ENCODE measurements around the gene PTPRN2. TPM values are rescaled to one million over a fixed set of nuclear protein-coding genes. Genes with fewer than 3 reads are reported as not detected.

Gene PTPRN2
- total and polyA plus RNA-seq, 2 donors from 2014 or later: 4.8 to 6.2 TPM

DNA sequence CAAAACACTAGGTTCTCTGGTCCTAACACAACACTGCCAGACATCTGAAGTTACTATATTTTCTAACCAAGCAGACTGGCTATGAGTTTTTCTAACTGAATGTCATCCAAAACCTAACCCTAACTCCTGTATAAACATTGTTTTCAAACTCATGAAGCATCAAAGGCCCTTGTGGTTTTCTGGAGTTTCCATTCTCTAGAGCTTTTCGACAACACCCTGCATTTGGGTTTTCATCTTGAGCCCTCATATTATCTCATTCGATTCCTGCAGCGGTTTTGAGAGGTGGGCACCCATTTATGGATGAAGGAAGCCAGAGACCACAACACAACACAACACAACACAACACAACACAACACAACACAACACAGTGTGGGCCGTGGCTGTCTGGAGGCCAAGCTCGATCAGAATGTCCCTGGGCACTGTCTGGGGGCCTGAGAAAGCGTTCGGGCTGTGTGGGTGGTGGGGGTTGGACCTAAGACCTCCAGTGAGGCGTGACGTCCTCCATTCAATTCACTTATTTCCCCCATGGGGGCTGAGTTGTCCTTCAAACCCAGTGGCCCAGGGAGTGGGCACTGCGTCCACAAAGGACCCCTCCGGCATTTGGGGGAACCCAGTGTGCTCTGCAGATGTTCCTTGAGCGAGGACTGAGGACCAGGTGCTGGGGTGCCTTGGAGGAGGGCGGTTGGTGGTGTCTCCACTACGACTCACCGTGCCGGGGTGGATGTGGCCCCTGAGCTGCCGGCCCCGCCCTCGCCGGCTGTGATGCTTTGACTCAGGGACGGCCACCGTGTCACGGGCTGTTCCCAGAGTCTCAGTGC, 760.4 kb downstream of the PTPRN2 start:
- Histone ChIP-seq H3K4me3 (ENCODE audit: low read length in 3 of 3) (no peak overlapping the region), H3K9me3 (ENCODE audit: control insufficient read depth in 2 of 3, insufficient read depth in 1 of 3, low read length in 3 of 3) (no peaks in the 10 kb centered on the region), H3K27me3 (ENCODE audit: control insufficient read depth, insufficient read depth, low read length) (no peaks in the 10 kb centered on the region), H3K9ac (ENCODE audit: low read length in 3 of 3) (no peak overlapping the region), H3K36me3 (ENCODE audit: control insufficient read depth in 2 of 3, insufficient read depth in 3 of 3, low read length in 3 of 3) (no peaks in the 10 kb centered on the region), H3K27ac (ENCODE audit: low read depth in 2 of 2, low read length in 2 of 2) (no peak overlapping the region), H3K4me1 (ENCODE audit: control insufficient read depth in 2 of 3, insufficient read depth in 2 of 3, low read depth in 1 of 3, low read length in 3 of 3) (no peaks in the 10 kb centered on the region)
- intact Hi-C loops (cut with DNase I): no loop called here
- TF ChIP-seq, protein P1, sequence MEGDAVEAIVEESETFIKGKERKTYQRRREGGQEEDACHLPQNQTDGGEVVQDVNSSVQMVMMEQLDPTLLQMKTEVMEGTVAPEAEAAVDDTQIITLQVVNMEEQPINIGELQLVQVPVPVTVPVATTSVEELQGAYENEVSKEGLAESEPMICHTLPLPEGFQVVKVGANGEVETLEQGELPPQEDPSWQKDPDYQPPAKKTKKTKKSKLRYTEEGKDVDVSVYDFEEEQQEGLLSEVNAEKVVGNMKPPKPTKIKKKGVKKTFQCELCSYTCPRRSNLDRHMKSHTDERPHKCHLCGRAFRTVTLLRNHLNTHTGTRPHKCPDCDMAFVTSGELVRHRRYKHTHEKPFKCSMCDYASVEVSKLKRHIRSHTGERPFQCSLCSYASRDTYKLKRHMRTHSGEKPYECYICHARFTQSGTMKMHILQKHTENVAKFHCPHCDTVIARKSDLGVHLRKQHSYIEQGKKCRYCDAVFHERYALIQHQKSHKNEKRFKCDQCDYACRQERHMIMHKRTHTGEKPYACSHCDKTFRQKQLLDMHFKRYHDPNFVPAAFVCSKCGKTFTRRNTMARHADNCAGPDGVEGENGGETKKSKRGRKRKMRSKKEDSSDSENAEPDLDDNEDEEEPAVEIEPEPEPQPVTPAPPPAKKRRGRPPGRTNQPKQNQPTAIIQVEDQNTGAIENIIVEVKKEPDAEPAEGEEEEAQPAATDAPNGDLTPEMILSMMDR (IDR thresholded peaks at IDR 0.05; ENCODE audit: borderline replicate concordance, extremely low read depth, insufficient read depth): no peak
- DNase-seq: peak in 1 of 5 donors; percentile 29
- no peak for FAIRE-seq

DNA sequence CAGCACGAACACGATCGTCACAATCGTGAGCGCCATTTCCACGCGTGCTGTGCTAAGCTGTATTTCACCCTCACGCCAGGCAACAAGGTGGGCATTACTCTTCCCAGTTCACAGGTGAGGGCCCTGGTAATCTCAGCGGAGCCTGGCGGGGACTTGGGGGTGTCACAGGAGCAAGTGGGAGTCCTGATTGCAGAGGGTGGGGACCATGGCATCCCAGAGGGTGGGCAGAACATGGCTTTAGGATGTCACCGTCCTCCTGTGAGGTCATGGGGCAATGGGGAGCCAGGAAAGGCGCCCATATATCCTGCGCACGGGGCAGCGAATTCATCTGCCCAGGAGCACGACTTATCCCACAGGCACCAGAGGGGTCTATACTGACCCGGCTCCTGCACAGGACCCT, 761.1 kb downstream of the PTPRN2 start:
- Histone ChIP-seq H3K27me3 (ENCODE audit: control insufficient read depth, insufficient read depth, low read length) (no peaks in the 10 kb centered on the region), H3K27ac (ENCODE audit: low read depth in 2 of 2, low read length in 2 of 2) (no peak overlapping the region), H3K4me3 (ENCODE audit: low read length in 3 of 3) (no peak overlapping the region), H3K4me1 (ENCODE audit: control insufficient read depth in 2 of 3, insufficient read depth in 2 of 3, low read depth in 1 of 3, low read length in 3 of 3) (no peaks in the 10 kb centered on the region), H3K9ac (ENCODE audit: low read length in 3 of 3) (no peak overlapping the region), H3K9me3 (ENCODE audit: control insufficient read depth in 2 of 3, insufficient read depth in 1 of 3, low read length in 3 of 3) (no peaks in the 10 kb centered on the region), H3K36me3 (ENCODE audit: control insufficient read depth in 2 of 3, insufficient read depth in 3 of 3, low read length in 3 of 3) (no peaks in the 10 kb centered on the region)
- FAIRE-seq (no peak), DNase-seq (peak in 1 of 5 donors; percentile 41)
- TF ChIP-seq, protein P1 (IDR thresholded peaks at IDR 0.05; ENCODE audit: borderline replicate concordance, extremely low read depth, insufficient read depth): no peak
- intact Hi-C loops (cut with DNase I): no loop called here

DNA sequence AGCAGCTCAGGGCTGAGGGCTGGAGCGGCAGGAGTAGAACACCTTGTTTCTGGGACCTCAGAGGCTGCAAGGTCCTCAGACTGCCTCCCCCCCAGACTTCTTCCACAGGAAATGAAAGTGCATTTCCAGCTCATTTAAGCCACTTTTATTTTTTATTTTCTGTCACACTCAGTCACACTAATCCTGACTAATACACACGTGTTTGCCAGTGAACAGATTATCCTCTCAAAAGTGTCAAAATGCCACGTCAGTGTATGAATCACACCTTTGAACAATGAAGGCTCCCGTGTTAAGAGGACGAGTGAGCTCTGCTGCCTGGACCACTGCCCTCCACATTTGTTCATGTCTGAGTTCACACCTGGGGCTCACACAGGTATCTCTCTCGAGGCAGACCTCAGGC, 762.3 kb downstream of the PTPRN2 start:
- no peaks in the 10 kb centered on the region for H3K36me3 ChIP-seq (ENCODE audit: control insufficient read depth in 2 of 3, insufficient read depth in 3 of 3, low read length in 3 of 3)
- FAIRE-seq: no peak
- DNase-seq: no peak
- H3K9me3 ChIP-seq (ENCODE audit: control insufficient read depth in 2 of 3, insufficient read depth in 1 of 3, low read length in 3 of 3): no peaks in the 10 kb centered on the region
- H3K4me3 ChIP-seq (ENCODE audit: low read length in 3 of 3): no peak overlapping the region
- no peak overlapping the region for H3K9ac ChIP-seq (ENCODE audit: low read length in 3 of 3)
- no peaks in the 10 kb centered on the region for H3K27me3 ChIP-seq (ENCODE audit: control insufficient read depth, insufficient read depth, low read length)
- TF ChIP-seq, protein P1 (IDR thresholded peaks at IDR 0.05; ENCODE audit: borderline replicate concordance, extremely low read depth, insufficient read depth): no peak
- intact Hi-C loops (cut with DNase I): no loop called here
- no peak overlapping the region for H3K27ac ChIP-seq (ENCODE audit: low read depth in 2 of 2, low read length in 2 of 2)
- H3K4me1 ChIP-seq (ENCODE audit: control insufficient read depth in 2 of 3, insufficient read depth in 2 of 3, low read depth in 1 of 3, low read length in 3 of 3): no peaks in the 10 kb centered on the region

Measured in kidney (tissue), 14 donors.